ENCODE data around the gene TUBB4B.
"Not testable (repeated sequence)": the region's sequence is repeated elsewhere in the genome, so short reads cannot be mapped to it uniquely, and the experiment has no call there.

TUBB4B gene

DNA sequence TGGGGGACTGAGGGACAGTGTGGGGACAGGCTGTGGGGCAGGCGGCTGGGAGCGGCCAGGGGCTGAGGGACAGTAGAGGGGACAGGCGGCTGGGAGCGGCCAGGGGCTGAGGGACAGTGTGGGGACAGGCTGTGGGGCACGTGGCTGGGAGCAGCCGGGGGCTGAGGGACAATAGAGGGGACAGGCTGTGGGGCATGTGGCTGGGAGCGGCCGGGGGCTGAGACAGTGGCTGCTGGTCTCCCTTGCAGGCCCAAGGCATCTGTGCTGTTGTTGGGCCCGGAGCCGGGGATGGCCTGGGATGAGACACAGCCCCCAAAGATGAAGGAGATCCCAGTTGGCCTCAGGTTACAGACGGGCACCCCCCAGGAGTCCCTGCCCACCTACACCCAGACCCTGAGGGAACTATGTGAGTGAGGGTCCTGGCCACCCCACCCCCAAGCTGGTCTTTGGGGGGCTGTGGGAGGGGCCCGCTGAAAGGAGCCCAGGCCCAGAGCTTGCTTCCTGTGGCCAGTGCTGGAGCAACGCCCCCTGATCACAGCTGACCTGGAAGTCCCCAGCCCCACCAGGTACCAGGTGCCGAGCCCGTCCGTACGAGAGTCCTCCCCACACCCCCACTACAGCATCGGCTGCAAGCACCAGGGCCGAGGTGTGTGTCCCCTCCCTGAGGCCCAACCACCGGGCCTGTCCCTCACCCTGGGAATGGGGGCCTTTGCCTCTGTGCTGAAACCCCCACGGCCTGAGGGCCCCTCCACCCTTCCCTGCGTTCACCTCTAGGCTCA is 10.6 kb downstream of the TUBB4B start:
- no peak for DNase-seq (ENCODE audit: low spot score)

GRCh38 chr9:137252555-137253506 is 11.7 kb downstream of the TUBB4B start:
- no peak for DNase-seq (ENCODE audit: low spot score)

- no peak for DNase-seq (ENCODE audit: low spot score)
Measured at GRCh38 chr9:137253717-137254623, 12.9 kb downstream of the TUBB4B start.

- DNase-seq (ENCODE audit: low spot score): peak; percentile 86
Measured at GRCh38 chr9:137254624-137255447, 13.7 kb downstream of the TUBB4B start, which contains the start of gene NELFB. Gene NELFB (plus strand): TSS chr9:137255327.

DNA sequence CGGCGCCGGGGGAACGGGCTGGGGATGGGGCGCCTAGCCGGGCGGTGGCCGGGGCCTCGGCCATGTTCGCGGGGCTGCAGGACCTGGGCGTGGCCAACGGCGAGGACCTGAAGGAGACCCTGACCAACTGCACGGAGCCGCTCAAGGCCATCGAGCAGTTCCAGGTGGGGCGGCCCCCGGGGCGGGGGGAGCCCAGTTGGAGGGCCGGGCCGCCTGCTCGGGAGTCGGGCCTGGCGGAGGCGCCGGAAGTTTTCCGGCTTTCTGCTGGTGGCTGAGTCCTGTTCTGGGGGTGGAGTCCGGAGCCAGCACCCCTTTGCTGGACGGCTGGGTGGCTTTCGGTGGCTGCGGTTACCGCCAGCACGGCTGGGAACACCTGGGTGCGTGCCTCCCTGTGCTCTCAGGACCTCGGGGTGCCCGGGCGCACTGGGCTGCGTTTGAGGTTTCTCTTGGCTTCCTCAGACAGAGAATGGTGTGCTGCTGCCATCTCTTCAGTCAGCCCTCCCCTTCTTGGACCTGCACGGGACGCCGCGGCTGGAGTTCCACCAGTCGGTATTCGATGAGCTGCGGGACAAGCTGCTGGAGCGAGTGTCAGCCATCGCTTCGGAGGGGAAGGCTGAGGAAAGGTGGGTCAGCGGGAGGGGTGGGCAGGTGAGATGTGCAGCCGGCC is 14.5 kb downstream of the TUBB4B start:
- DNase-seq (ENCODE audit: low spot score): no peak

GRCh38 chr9:137256362-137256761 is 15.3 kb downstream of the TUBB4B start:
- no peak for DNase-seq (ENCODE audit: low spot score)

DNA sequence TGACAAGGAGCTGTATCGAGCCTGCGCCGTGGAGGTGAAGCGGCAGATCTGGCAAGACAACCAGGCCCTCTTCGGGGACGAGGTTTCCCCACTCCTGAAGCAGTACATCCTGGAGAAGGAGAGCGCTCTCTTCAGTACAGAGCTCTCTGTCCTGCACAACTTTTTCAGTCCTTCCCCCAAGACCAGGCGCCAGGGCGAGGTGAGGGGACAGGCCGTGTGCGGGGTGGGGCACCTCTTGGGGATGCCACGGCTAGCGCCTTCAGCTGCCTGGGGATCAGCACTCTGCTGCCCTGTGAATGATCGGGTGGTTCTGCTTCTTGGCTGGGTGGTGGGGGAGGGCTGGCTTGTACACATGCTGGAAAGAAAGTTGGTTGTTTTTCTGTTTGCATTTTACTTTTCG is 15.8 kb downstream of the TUBB4B start:
- DNase-seq (ENCODE audit: low spot score): no peak

DNA sequence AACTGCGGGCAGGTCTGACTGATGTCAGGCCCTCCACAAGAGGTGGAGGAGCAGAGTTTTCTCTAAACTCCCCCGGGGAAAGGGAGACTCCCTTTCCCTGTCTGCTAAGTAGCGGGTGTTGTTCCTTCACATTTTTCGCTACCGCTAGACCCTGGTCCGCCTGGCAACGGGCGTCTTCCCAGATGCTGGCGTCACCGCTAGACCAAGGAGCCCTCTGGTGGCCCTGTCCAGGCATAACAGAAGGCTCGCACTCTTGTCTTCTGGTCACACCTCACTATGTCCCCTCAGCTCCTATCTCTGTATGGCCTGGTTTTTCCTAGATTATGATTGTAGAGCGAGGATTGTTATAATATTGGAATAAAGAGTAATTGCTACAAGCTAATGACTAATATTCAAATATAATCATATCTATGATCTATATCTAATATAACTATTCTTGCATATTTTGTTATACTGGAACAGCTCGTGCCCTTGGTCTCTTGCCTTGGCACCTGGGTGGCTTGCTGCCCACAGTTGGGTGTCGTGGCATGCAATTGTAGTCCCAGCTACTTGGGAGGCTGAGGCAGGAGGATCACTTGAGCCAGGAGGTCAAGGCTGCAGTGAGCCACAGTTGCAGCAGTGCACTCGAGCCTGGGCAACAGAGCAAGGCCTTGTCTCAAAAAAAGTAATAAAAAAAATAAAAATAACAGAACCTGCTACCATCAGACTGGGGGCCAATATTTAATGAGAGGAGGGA is 21.3 kb downstream of the TUBB4B start:
- DNase-seq (ENCODE audit: low spot score): not testable (repeated sequence)

DNA sequence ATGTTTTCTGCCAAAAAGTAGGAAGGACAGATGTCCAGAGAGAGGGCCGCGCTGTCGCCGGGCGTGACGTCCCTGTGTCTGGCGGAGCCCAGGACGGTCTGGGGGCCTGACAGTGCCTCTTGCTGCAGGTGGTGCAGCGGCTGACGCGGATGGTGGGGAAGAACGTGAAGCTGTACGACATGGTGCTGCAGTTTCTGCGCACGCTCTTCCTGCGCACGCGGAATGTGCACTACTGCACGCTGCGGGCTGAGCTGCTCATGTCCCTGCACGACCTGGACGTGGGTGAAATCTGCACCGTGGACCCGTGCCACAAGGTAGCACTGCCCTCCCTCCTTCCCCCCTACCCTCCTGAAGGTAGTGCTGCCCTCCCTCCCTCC is 21.8 kb downstream of the TUBB4B start:
- DNase-seq (ENCODE audit: low spot score): no peak

DNA sequence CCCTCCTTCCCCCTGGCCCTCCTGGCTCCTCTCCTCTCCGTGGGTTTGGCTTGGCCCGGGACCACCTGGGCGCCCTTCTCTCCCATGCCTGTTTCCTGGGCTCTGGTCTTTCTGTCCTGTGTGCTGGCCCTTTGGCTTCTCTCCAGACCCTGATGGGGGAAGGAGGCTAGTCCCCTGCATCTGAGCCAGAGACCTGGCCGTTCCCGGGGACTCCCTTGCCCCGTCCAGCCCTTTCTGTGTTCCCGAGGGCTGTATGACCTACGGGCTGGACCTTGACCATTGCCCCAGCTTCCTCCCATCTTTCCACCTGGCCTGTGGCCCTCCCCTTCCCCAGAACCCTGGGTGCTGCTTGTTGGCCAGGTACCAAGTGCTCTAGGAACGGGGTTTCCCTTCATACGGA is 22.4 kb downstream of the TUBB4B start:
- no peak for DNase-seq (ENCODE audit: low spot score)

DNA sequence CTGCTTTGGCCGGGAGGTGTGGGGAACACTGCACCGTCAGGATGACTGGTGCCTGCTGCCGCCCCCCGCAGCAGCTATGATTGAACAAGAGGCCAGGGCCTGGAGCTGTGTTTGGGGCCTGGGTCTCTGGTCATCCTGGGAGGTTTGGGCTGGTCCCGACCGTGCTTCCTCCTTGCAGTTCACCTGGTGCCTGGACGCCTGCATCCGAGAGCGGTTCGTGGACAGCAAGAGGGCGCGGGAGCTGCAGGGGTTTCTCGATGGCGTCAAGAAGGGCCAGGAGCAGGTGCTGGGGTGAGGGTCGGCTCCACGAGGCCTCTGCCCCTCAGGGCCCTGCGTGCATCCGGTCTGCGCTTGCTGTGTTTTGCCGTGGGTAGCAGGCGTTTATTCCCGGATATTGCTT is 23.0 kb downstream of the TUBB4B start:
- DNase-seq (ENCODE audit: low spot score): no peak

- no peak for DNase-seq (ENCODE audit: low spot score)
Measured at GRCh38 chr9:137265496-137266161, 24.5 kb downstream of the TUBB4B start.

- DNase-seq (ENCODE audit: low spot score): no peak
Measured at GRCh38 chr9:137266162-137266527, 25.1 kb downstream of the TUBB4B start.

- no peak for DNase-seq (ENCODE audit: low spot score)
Measured at GRCh38 chr9:137266585-137267453, 25.7 kb downstream of the TUBB4B start.

GRCh38 chr9:137267933-137268355 is 26.9 kb downstream of the TUBB4B start:
- DNase-seq (ENCODE audit: low spot score): no peak

DNA sequence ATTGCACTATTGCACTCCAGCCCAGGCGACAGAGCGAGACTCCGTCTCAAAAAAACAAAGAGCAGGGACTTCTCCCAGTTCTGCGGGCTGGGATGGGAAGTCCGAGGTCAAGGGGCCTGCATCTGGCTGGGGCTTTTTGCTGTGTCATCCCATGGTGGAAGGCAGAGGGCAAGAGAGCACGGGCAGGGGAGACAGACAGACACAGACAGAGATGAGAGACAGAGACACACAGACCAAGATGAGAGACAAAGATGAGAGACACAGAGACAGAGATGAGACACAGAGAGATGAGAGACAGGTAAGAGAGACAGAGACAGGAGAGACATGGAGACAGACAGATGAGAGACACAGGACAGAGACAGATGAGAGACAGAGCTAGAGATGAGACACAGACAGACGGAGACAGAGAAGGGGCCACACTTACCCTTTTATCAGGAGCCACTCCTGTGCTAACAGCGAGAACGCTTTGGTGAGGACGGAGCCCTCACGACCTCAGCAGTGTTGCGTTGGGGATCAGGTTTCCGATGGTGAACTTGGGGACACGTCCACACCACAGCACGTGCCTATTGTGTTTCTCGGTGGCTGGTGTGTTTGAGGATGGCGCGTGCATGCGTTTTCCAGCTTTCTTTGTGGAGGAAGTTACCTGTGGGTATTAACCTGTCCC is 27.6 kb downstream of the TUBB4B start:
- DNase-seq (ENCODE audit: low spot score): no peak

DNA sequence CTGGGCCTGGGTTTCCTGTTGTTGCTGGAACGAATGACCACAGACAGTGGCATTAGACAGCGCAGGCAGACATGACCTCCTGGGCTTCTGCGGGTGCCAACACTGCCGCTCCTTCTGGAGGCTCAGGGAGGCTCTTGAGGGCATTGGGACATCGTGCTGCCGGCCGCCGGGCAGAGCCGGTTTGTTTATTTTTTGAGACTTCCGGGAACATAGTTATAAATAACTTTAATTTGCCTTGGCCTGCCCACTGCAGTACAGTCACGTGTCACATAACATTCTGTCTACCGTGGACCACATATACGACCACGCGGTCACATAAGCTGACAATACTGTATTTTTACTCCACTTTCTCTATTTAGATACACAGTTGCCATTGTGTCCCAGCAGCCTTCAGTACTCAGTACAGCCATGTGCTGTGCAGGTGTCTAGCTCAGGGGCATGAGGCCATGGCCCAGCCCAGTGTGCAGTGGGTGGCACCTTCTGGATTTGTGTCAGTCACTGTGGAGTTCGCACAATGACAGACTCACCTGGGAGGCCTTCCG is 28.2 kb downstream of the TUBB4B start:
- DNase-seq (ENCODE audit: low spot score): no peak
